ENCODE results near the gene CARD10. TPM values are rescaled to one million over a fixed set of nuclear protein-coding genes. Genes with fewer than 3 reads are reported as not detected.

CARD10 gene
- total RNA-seq, 4 donors from 2014 or later: 6.5 to 17.3 (median 11.0) TPM

DNA sequence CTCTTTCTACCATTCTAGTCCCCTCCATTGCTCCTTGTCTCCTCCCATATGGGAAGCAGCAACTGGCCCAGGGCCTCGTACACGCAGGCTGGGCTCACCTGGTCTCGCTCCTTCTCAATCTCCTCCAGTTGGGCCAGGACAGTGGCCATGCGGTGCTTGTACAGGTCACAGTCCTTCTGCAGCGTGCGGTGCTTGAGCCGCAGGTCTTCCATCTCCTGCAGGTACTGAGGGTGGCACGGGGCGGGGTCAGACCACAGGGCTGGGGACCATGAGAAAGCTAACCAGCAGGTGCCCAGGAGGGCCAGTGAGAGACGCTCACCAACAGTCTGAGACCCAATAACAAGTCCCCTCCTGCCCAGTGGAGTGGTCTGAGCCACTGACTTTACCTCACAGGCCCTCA, 11.5 kb downstream of the CARD10 start:
- Histone ChIP-seq H3K4me3 (replicated peaks in 1 of 3) (no peak overlapping the region), H3K27ac (no peak overlapping the region), H3K4me1 (peaks cover 7 to 27% of the 10 kb centered on the region in 2 donors), H3K36me3 (no peaks in the 10 kb centered on the region), H3K9me3 (no peaks in the 10 kb centered on the region), H3K27me3 (no peaks in the 10 kb centered on the region)
- TF ChIP-seq, protein P1, sequence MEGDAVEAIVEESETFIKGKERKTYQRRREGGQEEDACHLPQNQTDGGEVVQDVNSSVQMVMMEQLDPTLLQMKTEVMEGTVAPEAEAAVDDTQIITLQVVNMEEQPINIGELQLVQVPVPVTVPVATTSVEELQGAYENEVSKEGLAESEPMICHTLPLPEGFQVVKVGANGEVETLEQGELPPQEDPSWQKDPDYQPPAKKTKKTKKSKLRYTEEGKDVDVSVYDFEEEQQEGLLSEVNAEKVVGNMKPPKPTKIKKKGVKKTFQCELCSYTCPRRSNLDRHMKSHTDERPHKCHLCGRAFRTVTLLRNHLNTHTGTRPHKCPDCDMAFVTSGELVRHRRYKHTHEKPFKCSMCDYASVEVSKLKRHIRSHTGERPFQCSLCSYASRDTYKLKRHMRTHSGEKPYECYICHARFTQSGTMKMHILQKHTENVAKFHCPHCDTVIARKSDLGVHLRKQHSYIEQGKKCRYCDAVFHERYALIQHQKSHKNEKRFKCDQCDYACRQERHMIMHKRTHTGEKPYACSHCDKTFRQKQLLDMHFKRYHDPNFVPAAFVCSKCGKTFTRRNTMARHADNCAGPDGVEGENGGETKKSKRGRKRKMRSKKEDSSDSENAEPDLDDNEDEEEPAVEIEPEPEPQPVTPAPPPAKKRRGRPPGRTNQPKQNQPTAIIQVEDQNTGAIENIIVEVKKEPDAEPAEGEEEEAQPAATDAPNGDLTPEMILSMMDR (IDR thresholded peaks at IDR 0.05): no peak
- no peak for TF ChIP-seq POLR2A (IDR thresholded peaks at IDR 0.05)
- WGBS, 2 donors: 93 to 95% methylated on average over 9 to 10 of the region's 10 CpGs
- no peak for DNase-seq
- intact Hi-C loops (cut with DNase I): no loop called here

DNA sequence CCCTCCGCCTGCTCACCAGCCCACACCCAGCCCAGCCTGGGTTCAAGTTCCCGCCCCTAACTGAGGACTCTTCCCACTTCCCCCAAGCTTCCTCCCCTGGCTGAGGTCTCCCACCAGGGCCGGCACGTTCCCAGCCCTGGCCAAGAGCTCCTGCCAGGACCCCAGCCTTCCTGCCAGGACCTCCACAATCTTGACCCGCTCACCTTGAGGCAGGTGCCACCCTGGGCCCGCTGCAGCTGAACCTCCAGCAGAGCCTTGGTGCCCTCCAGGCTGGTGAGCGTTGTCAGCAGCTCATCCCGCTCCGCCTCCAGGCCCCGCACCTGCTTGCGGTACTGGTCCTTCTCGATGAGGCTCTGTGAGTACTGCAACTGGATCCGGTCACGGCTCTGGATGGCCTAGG, 13.2 kb downstream of the CARD10 start:
- intact Hi-C loops (cut with DNase I): no loop called here
- H3K4me1 ChIP-seq: peaks cover 0 to 27% of the 10 kb centered on the region in 2 donors
- no peak overlapping the region for H3K4me3 ChIP-seq (replicated peaks in 1 of 3)
- H3K27me3 ChIP-seq: no peaks in the 10 kb centered on the region
- WGBS, 2 donors: 85 to 88% methylated on average over 8 to 13 of the region's 14 CpGs
- H3K9me3 ChIP-seq: no peaks in the 10 kb centered on the region
- H3K27ac ChIP-seq: no peak overlapping the region
- TF ChIP-seq, protein P1 (IDR thresholded peaks at IDR 0.05): no peak
- TF ChIP-seq POLR2A (IDR thresholded peaks at IDR 0.05): no peak
- DNase-seq: no peak
- H3K36me3 ChIP-seq: no peaks in the 10 kb centered on the region

DNA sequence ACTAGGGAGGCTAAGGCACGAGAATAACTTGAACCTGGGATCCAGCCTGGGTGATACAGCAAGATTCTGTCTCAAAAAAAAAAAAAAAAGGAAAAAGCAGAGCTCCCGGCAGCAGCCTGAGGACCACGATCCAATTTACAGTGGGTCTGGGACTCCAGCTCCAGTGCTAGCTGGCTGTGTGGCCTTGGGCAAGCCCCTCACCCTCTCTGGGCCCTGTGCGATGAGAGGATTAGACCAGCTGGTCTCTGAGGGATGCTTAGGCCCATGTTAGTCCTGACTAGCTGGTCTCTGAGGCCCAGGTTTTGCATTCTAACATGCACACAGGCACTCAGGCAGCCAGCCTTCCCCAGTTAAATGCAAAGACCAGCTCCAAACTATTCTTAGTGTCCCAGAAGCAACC, 13.7 kb downstream of the CARD10 start:
- no peak for TF ChIP-seq POLR2A (IDR thresholded peaks at IDR 0.05)
- TF ChIP-seq, protein P1 (IDR thresholded peaks at IDR 0.05): no peak
- H3K36me3 ChIP-seq: no peaks in the 10 kb centered on the region
- peaks cover 0 to 31% of the 10 kb centered on the region in 2 donors for H3K4me1 ChIP-seq
- no peak overlapping the region for H3K27ac ChIP-seq
- 92 to 94% methylated on average over 4 of the region's 4 CpGs for WGBS, 2 donors
- no peaks in the 10 kb centered on the region for H3K9me3 ChIP-seq
- H3K4me3 ChIP-seq (replicated peaks in 1 of 3): no peak overlapping the region
- no peaks in the 10 kb centered on the region for H3K27me3 ChIP-seq
- no peak for DNase-seq
- intact Hi-C loops (cut with DNase I): no loop called here

DNA sequence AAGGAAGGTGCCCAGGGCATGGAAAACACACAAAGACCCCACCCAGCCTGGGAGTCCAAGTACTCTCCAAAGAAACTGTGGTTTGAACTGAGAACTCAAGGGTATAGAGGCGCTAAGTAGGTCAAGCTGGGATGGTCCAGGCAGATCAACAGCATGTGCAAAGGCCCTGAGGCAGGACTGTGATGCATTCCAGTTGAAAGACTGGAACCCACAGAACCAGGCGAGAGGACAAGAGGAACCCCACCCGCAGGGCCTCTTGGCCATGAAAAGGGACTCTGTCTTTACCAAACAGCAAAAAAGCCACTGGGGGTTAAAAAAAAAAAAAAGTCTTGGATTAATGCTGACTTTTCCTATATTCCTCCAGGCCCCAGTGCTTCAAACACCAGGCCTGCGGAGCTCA, 14.3 kb downstream of the CARD10 start:
- Histone ChIP-seq H3K4me1 (peaks cover 0 to 32% of the 10 kb centered on the region in 2 donors), H3K36me3 (no peaks in the 10 kb centered on the region), H3K4me3 (replicated peaks in 1 of 3) (no peak overlapping the region), H3K27me3 (no peaks in the 10 kb centered on the region), H3K27ac (peak overlapping the region in 1 of 3 donors; percentile 50), H3K9me3 (no peaks in the 10 kb centered on the region)
- no peak for TF ChIP-seq POLR2A (IDR thresholded peaks at IDR 0.05)
- TF ChIP-seq, protein P1 (IDR thresholded peaks at IDR 0.05): no peak
- intact Hi-C loops (cut with DNase I): no loop called here
- 96 to 97% methylated on average over 4 of the region's 4 CpGs for WGBS, 2 donors
- DNase-seq: no peak

DNA sequence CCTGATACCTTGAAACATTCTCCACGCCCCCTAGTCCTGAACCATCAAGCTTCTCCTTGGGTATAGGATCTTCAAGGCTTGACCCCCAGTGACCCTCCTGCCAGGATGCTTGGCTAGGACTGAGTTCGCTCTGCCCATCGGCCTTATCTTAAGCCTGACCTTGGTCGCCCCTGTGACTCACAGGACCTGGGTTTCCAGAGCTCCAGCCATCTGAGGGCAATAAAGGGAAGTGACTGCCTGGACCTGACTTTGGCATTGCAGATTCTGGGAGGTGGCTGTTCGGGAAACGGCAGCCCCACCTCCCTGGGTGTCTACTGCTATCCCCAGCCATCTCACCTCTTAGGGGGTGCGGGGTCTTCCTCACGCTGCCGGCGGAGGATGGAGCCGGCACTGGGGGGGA, 15.4 kb downstream of the CARD10 start:
- Histone ChIP-seq H3K9me3 (no peaks in the 10 kb centered on the region), H3K27ac (peak overlapping the region in 1 of 3 donors; percentile 50), H3K4me1 (peaks cover 0 to 25% of the 10 kb centered on the region in 2 donors), H3K4me3 (replicated peaks in 1 of 3) (no peak overlapping the region), H3K27me3 (no peaks in the 10 kb centered on the region), H3K36me3 (no peaks in the 10 kb centered on the region)
- intact Hi-C loops (cut with DNase I): no loop called here
- WGBS, 2 donors: 73 to 74% methylated on average over 9 to 11 of the region's 11 CpGs
- no peak for DNase-seq
- TF ChIP-seq, protein P1 (IDR thresholded peaks at IDR 0.05): no peak
